H1 (cell line): Measurements from ENCODE around the gene RNF208. TPM values are rescaled to one million over a fixed set of nuclear protein-coding genes. Genes with fewer than 3 reads are reported as not detected.

ENCODE experiments used
- CTCF ChIA-PET: fragments of 300-600 bp; sonication (Branson Sonifier 250); formaldehyde crosslinking; loops from one replicate; lab custom pipeline; 2021; ENCODE audit not compliant: partially characterized antibody; lab: Charles Lee
- POLR2A ChIA-PET: fragments of 300-600 bp; sonication (Branson Sonifier 250); formaldehyde crosslinking; loops from one replicate; lab custom pipeline; 2021; ENCODE audit warnings: inconsistent platforms; ENCODE audit not compliant: partially characterized antibody; lab: Charles Lee
- DNase-seq, 2 experiments: peaks; one replicate each; pipeline versions ENCODE4 v3.0.0 to v3.0.0-alpha.2; 2010 to 2022; ENCODE audit warnings: low spot score in 2 of 2, low read depth in 1 of 2, mixed read lengths in 1 of 2
- FAIRE-seq: peaks from 2 replicates; lab custom pipeline; 2011; peaks lifted over from hg19 to GRCh38; lab: Jason Lieb, UNC
- H2AFZ ChIP-seq: 2 replicates; pipeline ENCODE4 v1.8.1; 2012; ENCODE audit warnings: low read length, inconsistent platforms
- H2AK5ac ChIP-seq: 2 replicates; pipeline ENCODE4 v1.6.1; 2013; ENCODE audit warnings: low read depth, low read length
- H2BK120ac ChIP-seq: replicated peaks from 2 replicates; pipeline ENCODE3; 2013; ENCODE audit warnings: low read depth, low read length, inconsistent platforms
- H2BK12ac ChIP-seq: 2 replicates; pipeline ENCODE4 v1.6.1; 2013; ENCODE audit warnings: low read depth, low read length
- H2BK15ac ChIP-seq: 2 replicates; pipeline ENCODE4 v1.6.1; 2013; ENCODE audit warnings: low read length
- H2BK20ac ChIP-seq: 2 replicates; pipeline ENCODE4 v1.6.1; 2013; ENCODE audit warnings: low read length
- H2BK5ac ChIP-seq: 2 replicates; pipeline ENCODE4 v1.6.1; 2013; ENCODE audit warnings: low read depth, low read length
- H3K14ac ChIP-seq: 2 replicates; pipeline ENCODE4 v1.6.1; 2013; ENCODE audit warnings: inconsistent platforms; ENCODE audit not compliant: insufficient read length
- H3K18ac ChIP-seq: 2 replicates; pipeline ENCODE4 v1.6.1; 2013; ENCODE audit warnings: low read length; ENCODE audit errors: extremely low read depth
- H3K23ac ChIP-seq: 2 replicates; pipeline ENCODE4 v1.6.1; 2013; ENCODE audit warnings: inconsistent platforms; ENCODE audit not compliant: insufficient read length
- H3K23me2 ChIP-seq: 2 replicates; pipeline ENCODE4 v1.6.1; 2013; ENCODE audit warnings: low read depth, low read length
- H3K27ac ChIP-seq: 2 replicates; pipeline ENCODE4 v1.6.1; 2011; ENCODE audit warnings: low read depth, low read length, inconsistent platforms
- H3K27me3 ChIP-seq, 4 experiments: replicated peaks in 1 of 4; 1 replicate in 1 of 4; 2 replicates in 3 of 4; pipeline versions ENCODE4 v1.6.1 to v1.8.1; 2011 to 2013; ENCODE audit warnings: low read length in 3 of 4, mild to moderate bottlenecking in 3 of 4, inconsistent platforms in 2 of 4, mixed read lengths in 2 of 4, moderate library complexity in 1 of 4; ENCODE audit not compliant: control insufficient read depth in 3 of 4, insufficient read depth in 3 of 4; ENCODE audit errors: extremely low read depth in 1 of 4
- H3K36me3 ChIP-seq, 4 experiments: 2 replicates each; pipeline versions ENCODE4 v1.6.1 to v1.8.1; 2011 to 2013; ENCODE audit warnings: mild to moderate bottlenecking in 4 of 4, low read length in 3 of 4, moderate library complexity in 2 of 4, control low read depth in 1 of 4, inconsistent platforms in 1 of 4; ENCODE audit not compliant: insufficient read depth in 4 of 4, control insufficient read depth in 2 of 4
- H3K4ac ChIP-seq: replicated peaks from 2 replicates; pipeline ENCODE3; 2013; ENCODE audit warnings: low read length, low read depth, mixed read lengths, inconsistent platforms; ENCODE audit not compliant: insufficient read length
- H3K4me1 ChIP-seq, 4 experiments: replicated peaks in 1 of 4; 1 replicate in 1 of 4; 2 replicates in 3 of 4; pipeline versions ENCODE4 v1.6.1 to v1.8.1; 2011 to 2013; ENCODE audit warnings: low read length in 3 of 4, inconsistent platforms in 2 of 4, mixed read lengths in 1 of 4; ENCODE audit not compliant: insufficient read depth in 4 of 4, control insufficient read depth in 3 of 4
- H3K4me2 ChIP-seq, 2 experiments: 2 replicates each; pipeline versions ENCODE4 v1.6.1 to v1.8.1; 2011 to 2013; ENCODE audit warnings: low read depth in 2 of 2, low read length in 2 of 2, control low read depth in 1 of 2, inconsistent platforms in 1 of 2, mild to moderate bottlenecking in 1 of 2; ENCODE audit not compliant: insufficient read depth in 1 of 2
- H3K4me3 ChIP-seq, 4 experiments: fragments of 200-600, 300-600 bp in 1 of 4; sonication (generic), shearing (Covaris generic), sonication (Bioruptor Twin) in 1 of 4; 2 replicates each; pipeline versions ENCODE4 v1.5.1 to v1.8.1; 2011 to 2016; ENCODE audit warnings: low read length in 4 of 4, low read depth in 3 of 4, control low read depth in 2 of 4, inconsistent platforms in 2 of 4, mild to moderate bottlenecking in 2 of 4, mixed read lengths in 1 of 4, moderate library complexity in 1 of 4; ENCODE audit not compliant: insufficient read depth in 2 of 4; ENCODE audit errors: extremely low read depth in 1 of 4
- H3K56ac ChIP-seq: replicated peaks from 2 replicates; pipeline ENCODE3; 2013; ENCODE audit warnings: low read depth, mild to moderate bottlenecking, mixed read lengths, low read length, inconsistent platforms; ENCODE audit not compliant: insufficient read length
- H3K79me1 ChIP-seq: 2 replicates; pipeline ENCODE4 v1.6.1; 2013; ENCODE audit warnings: low read depth, low read length, control low read depth
- H3K79me2 ChIP-seq, 2 experiments: 2 replicates each; pipeline versions ENCODE4 v1.6.1 to v1.8.1; 2012 to 2013; ENCODE audit warnings: low read length in 2 of 2, mild to moderate bottlenecking in 2 of 2, inconsistent platforms in 1 of 2; ENCODE audit not compliant: insufficient read depth in 2 of 2, control insufficient read depth in 1 of 2
- H3K9ac ChIP-seq, 4 experiments: replicated peaks in 1 of 4; 1 replicate in 1 of 4; 2 replicates in 3 of 4; pipeline versions ENCODE4 v1.6.1 to v1.8.1; 2011 to 2013; ENCODE audit warnings: low read depth in 3 of 4, low read length in 3 of 4, control low read depth in 2 of 4, mild to moderate bottlenecking in 2 of 4, moderate library complexity in 2 of 4, inconsistent platforms in 1 of 4; ENCODE audit errors: extremely low read depth in 1 of 4
- H3K9me3 ChIP-seq, 2 experiments: 2 replicates each; pipeline versions ENCODE4 v1.6.1 to v1.8.1; 2012 to 2013; ENCODE audit warnings: mild to moderate bottlenecking in 2 of 2, moderate library complexity in 2 of 2, control low read depth in 1 of 2, inconsistent platforms in 1 of 2, low read depth in 1 of 2, low read length in 1 of 2, mixed read lengths in 1 of 2; ENCODE audit not compliant: insufficient read depth in 2 of 2
- H4K20me1 ChIP-seq, 2 experiments: replicated peaks in 1 of 2; 2 replicates each; pipeline versions ENCODE3 to v1.8.1; 2011 to 2013; ENCODE audit warnings: inconsistent platforms in 2 of 2, low read length in 2 of 2, mild to moderate bottlenecking in 1 of 2; ENCODE audit not compliant: insufficient read depth in 2 of 2, control insufficient read depth in 1 of 2
- H4K5ac ChIP-seq: 2 replicates; pipeline ENCODE4 v1.6.1; 2013; ENCODE audit warnings: low read length, low read depth, mixed read lengths, inconsistent platforms; ENCODE audit not compliant: insufficient read length
- H4K8ac ChIP-seq: 2 replicates; pipeline ENCODE4 v1.8.0; 2013; ENCODE audit warnings: mild to moderate bottlenecking, moderate library complexity, low read length, inconsistent platforms; ENCODE audit not compliant: insufficient read depth; ENCODE audit errors: extremely low read depth
- H4K91ac ChIP-seq: replicated peaks from 2 replicates; pipeline ENCODE3; 2013; ENCODE audit warnings: low read length, mixed read lengths, inconsistent platforms; ENCODE audit not compliant: insufficient read length
- BCL11A ChIP-seq, 2 experiments: IDR thresholded peaks; one replicate each; pipeline ENCODE4 v1.6.1; 2011; ENCODE audit warnings: low read depth in 2 of 2, low read length in 2 of 2, mild to moderate bottlenecking in 2 of 2
- KDM4A ChIP-seq: IDR thresholded peaks from one replicate; pipeline ENCODE4 v1.7.1; 2012; ENCODE audit warnings: low read depth, mild to moderate bottlenecking, moderate library complexity, low read length, inconsistent platforms; ENCODE audit not compliant: severe bottlenecking
- PHF8 ChIP-seq: fragments of 200-600 bp; sonication (generic); conservative IDR thresholded peaks from 2 replicates; pipeline ENCODE4 v1.7.1; 2012; ENCODE audit warnings: low read depth, mild to moderate bottlenecking, inconsistent platforms, low read length, moderate library complexity
- POLR2A ChIP-seq, 2 experiments: IDR thresholded peaks; 1 replicate in 1 of 2; 2 replicates in 1 of 2; pipeline ENCODE4 v1.6.1; 2011; ENCODE audit warnings: low read depth in 2 of 2, low read length in 2 of 2, mild to moderate bottlenecking in 2 of 2; ENCODE audit errors: control extremely low read depth in 1 of 2
- SUZ12 ChIP-seq: fragments of 200-600 bp; sonication (generic); IDR thresholded peaks from 2 replicates; pipeline ENCODE4 v1.6.1; 2012; ENCODE audit warnings: mild to moderate bottlenecking, inconsistent platforms, low read length, moderate library complexity, mixed read lengths
- WGBS, 2 experiments: shearing (Covaris generic) in 1 of 2; methylation state at CpG; one replicate each; pipeline versions ENCODE4 v1.1.6 to v1.1.7; 2013 to 2015; ENCODE audit warnings: low lambda C conversion rate in 2 of 2, mixed read lengths in 2 of 2, inconsistent platforms in 1 of 2, low coverage in 1 of 2, missing lambda C conversion rate in 1 of 2; ENCODE audit not compliant: insufficient replicate concordance in 2 of 2, insufficient coverage in 1 of 2, insufficient read length in 1 of 2; ENCODE audit errors: extremely low coverage in 1 of 2, missing lambda C conversion rate in 1 of 2; 5-methylcytosine and 5-hydroxymethylcytosine counted together
- polyA plus RNA-seq, 7 experiments: library from polyadenylated mRNA; depleted of rRNA in 3 of 7; stranded (reverse) in 5 of 7; unstranded in 2 of 7; fragments of >200 nt in 5 of 7; fragments of 200-250 nt in 2 of 7; gene quantifications; 1 replicate in 5 of 7; 2 replicates in 1 of 7; 4 replicates in 1 of 7; pipeline versions ENCODE4 v1.2.1 to v1.2.3, GENCODE V29; 2011 to 2013; ENCODE audit warnings: missing spikeins in 2 of 7, mixed read lengths in 2 of 7
- total RNA-seq: library from RNA; stranded (reverse); fragmentation: NEBNext Ultra II Directional; extraction: Animal tissue kit (Norgen Biotek cat#: 25700); gene quantifications from 2 replicates; pipeline ENCODE4 v1.2.1, GENCODE V29; 2021
- TF ChIP-seq, protein P1 (sequence below): IDR thresholded peaks from 2 replicates; pipeline ENCODE4 v1.6.1; 2012; ENCODE audit warnings: low read length, inconsistent platforms
- TF ChIP-seq, protein P2 (sequence below), 3 experiments: IDR thresholded peaks; 1 replicate in 2 of 3; 2 replicates in 1 of 3; pipeline versions ENCODE4 v1.5.1 to v1.6.1; 2011; ENCODE audit warnings: low read length in 3 of 3, mild to moderate bottlenecking in 3 of 3, inconsistent platforms in 2 of 3, low read depth in 1 of 3, moderate library complexity in 1 of 3; ENCODE audit not compliant: insufficient read depth in 1 of 3; ENCODE audit errors: control extremely low read depth in 1 of 3
- TF ChIP-seq, protein P3 (sequence below): IDR thresholded peaks from 2 replicates; pipeline ENCODE4 v1.6.1; 2011; ENCODE audit warnings: low read depth, mild to moderate bottlenecking, low read length; ENCODE audit not compliant: insufficient read depth

RNF208 gene
- total and polyA plus RNA-seq, 2 of the 8 experiments (the other 6 are each of a cell fraction or from before 2014, with no cell fraction given), result 2.7 to 7.7 TPM

DNA sequence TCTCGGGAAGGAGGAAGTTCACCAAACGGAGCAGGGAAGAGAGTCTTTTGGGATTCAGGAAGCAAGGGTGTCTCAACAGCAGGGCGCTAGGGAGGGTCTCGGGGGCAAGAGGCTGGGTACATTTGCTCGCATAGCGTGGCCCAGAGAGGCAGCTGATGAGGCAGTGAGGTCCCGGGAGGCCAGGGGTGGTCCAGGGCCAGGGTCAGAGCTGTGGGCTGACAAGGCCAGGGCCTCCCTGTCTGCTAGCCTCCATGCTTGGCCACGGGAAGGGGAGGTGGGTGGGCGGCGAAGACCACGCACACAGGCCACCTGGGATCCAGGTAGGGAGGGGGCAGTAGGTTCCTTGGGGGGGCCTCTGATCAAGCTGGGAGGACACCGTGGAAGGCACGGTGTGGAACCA, 10.5 kb downstream of the RNF208 start:
- ChIA-PET CTCF (interaction anchor here (0.9 to 4.0 kb wide), 6 partner anchors 11 to 141 kb away, joined by 3 to 31 read pairs (median 8); partner anchors contain the start of genes ANAPC2, CYSRT1, RNF208 and RNF224), POLR2A (interaction anchor here (0.9 to 69.9 kb wide), 8 partner anchors 8 to 125 kb away, joined by 3 to 1462 read pairs (median 4); partner anchors contain the start of genes CYSRT1, MAN1B1, NELFB and RNF208)
- no peak overlapping the region for H2BK15ac ChIP-seq
- H4K5ac ChIP-seq, result no peak overlapping the region
- H2AK5ac ChIP-seq, result no peak overlapping the region
- H3K4ac ChIP-seq, result no peak overlapping the region
- no peak overlapping the region for H4K91ac ChIP-seq
- peaks cover 0 to 11% of the 10 kb centered on the region in 2 experiments; a peak in 2 of 4 replicates for H3K79me2 ChIP-seq
- H2BK120ac ChIP-seq, result no peak overlapping the region
- peaks cover 0 to 15% of the 10 kb centered on the region in 2 experiments for H4K20me1 ChIP-seq
- H2BK5ac ChIP-seq, result no peak overlapping the region
- peaks cover 0 to 22% (median 8%) of the 10 kb centered on the region in 4 experiments; a peak in 7 of 8 replicates for H3K36me3 ChIP-seq
- no peak overlapping the region for H3K4me3 ChIP-seq
- H3K23me2 ChIP-seq, result no peaks in the 10 kb centered on the region; the same call in 1 of the 2 replicates
- WGBS, 2 experiments, result 84% methylated on average over 12 of the region's 13 CpGs; no CpG with 5 or more reads in 1 of the 2 experiments
- no peak overlapping the region for H3K14ac ChIP-seq
- H3K18ac ChIP-seq, result no peak overlapping the region
- no peak overlapping the region for H2AFZ ChIP-seq
- peaks cover 0 to 2% (median 2%) of the 10 kb centered on the region in 4 experiments for H3K4me1 ChIP-seq
- H2BK12ac ChIP-seq, result no peak overlapping the region
- H3K9ac ChIP-seq, result no peak overlapping the region
- H2BK20ac ChIP-seq, result no peak overlapping the region
- H3K27ac ChIP-seq, result no peak overlapping the region
- no peak for DNase-seq
- H3K9me3 ChIP-seq, result no peaks in the 10 kb centered on the region
- no peaks in the 10 kb centered on the region for H3K27me3 ChIP-seq
- no peak overlapping the region for H3K4me2 ChIP-seq
- peaks cover 6% of the 10 kb centered on the region for H3K79me1 ChIP-seq
- no peak overlapping the region for H3K56ac ChIP-seq
- no peak for FAIRE-seq
- no peak overlapping the region for H3K23ac ChIP-seq
- H4K8ac ChIP-seq, result no peak overlapping the region
- TF ChIP-seq, protein P1, sequence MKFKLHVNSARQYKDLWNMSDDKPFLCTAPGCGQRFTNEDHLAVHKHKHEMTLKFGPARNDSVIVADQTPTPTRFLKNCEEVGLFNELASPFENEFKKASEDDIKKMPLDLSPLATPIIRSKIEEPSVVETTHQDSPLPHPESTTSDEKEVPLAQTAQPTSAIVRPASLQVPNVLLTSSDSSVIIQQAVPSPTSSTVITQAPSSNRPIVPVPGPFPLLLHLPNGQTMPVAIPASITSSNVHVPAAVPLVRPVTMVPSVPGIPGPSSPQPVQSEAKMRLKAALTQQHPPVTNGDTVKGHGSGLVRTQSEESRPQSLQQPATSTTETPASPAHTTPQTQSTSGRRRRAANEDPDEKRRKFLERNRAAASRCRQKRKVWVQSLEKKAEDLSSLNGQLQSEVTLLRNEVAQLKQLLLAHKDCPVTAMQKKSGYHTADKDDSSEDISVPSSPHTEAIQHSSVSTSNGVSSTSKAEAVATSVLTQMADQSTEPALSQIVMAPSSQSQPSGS, result no peak
- no peak for TF ChIP-seq POLR2A (IDR thresholded peaks at IDR 0.05; ENCODE audit: control extremely low read depth in 1 of 2, low read depth in 2 of 2, low read length in 2 of 2)
- TF ChIP-seq, protein P2, sequence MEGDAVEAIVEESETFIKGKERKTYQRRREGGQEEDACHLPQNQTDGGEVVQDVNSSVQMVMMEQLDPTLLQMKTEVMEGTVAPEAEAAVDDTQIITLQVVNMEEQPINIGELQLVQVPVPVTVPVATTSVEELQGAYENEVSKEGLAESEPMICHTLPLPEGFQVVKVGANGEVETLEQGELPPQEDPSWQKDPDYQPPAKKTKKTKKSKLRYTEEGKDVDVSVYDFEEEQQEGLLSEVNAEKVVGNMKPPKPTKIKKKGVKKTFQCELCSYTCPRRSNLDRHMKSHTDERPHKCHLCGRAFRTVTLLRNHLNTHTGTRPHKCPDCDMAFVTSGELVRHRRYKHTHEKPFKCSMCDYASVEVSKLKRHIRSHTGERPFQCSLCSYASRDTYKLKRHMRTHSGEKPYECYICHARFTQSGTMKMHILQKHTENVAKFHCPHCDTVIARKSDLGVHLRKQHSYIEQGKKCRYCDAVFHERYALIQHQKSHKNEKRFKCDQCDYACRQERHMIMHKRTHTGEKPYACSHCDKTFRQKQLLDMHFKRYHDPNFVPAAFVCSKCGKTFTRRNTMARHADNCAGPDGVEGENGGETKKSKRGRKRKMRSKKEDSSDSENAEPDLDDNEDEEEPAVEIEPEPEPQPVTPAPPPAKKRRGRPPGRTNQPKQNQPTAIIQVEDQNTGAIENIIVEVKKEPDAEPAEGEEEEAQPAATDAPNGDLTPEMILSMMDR (IDR thresholded peaks at IDR 0.05; ENCODE audit: control extremely low read depth in 1 of 3, insufficient read depth in 1 of 3, low read depth in 1 of 3, low read length in 3 of 3), result no peak
- no peak for TF ChIP-seq PHF8
- no peak for TF ChIP-seq SUZ12
- TF ChIP-seq BCL11A (IDR thresholded peaks at IDR 0.05; ENCODE audit: low read depth in 2 of 2, low read length in 2 of 2), result no peak
- TF ChIP-seq KDM4A, result no peak
- TF ChIP-seq, protein P3, sequence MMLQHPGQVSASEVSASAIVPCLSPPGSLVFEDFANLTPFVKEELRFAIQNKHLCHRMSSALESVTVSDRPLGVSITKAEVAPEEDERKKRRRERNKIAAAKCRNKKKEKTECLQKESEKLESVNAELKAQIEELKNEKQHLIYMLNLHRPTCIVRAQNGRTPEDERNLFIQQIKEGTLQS, result no peak
